ENCODE data around the gene CREBRF.
"Not testable (repeated sequence)": the region's sequence is repeated elsewhere in the genome, so short reads cannot be mapped to it uniquely, and the experiment has no call there.

CREBRF gene, protein sequence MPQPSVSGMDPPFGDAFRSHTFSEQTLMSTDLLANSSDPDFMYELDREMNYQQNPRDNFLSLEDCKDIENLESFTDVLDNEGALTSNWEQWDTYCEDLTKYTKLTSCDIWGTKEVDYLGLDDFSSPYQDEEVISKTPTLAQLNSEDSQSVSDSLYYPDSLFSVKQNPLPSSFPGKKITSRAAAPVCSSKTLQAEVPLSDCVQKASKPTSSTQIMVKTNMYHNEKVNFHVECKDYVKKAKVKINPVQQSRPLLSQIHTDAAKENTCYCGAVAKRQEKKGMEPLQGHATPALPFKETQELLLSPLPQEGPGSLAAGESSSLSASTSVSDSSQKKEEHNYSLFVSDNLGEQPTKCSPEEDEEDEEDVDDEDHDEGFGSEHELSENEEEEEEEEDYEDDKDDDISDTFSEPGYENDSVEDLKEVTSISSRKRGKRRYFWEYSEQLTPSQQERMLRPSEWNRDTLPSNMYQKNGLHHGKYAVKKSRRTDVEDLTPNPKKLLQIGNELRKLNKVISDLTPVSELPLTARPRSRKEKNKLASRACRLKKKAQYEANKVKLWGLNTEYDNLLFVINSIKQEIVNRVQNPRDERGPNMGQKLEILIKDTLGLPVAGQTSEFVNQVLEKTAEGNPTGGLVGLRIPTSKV

DNA sequence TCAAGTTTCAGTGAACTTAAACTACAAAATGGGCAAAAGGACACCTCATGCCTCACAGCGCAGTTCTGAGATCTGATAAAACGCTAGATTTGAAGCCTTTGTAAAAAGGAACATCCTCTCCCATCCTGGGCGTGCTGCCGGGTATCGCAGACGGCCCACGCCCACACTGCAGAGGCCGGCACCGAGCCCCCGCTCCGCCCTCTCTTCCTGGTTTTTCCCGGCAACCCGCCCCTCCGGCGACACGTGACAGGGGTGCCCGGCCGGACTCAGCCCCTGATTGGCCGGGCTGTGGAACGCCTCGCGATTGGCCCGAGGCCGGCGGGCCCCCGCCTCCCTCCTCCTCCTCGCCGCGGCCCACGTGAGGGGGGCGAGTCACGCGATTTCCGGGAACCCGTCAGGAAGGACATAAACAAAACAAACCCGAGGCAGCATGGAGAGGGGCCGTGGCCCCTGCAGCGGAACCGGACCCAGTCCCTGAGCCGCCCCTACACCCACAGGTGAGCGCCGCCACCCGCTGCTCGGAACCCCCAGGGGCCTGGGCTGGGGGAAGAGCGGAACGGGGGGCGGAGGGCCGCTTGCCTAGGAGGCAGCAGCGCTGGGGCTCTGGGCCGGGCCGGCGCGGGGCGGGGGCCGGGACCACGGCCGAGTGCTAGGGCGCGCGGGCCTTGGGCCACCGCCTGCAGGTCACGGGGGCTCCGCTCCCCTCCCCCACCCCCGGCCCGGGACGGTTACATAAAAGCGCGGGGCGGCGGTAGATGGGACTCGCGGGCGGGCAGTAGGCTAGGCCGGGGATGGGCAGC lies at the start of gene CREBRF:
TSS of gene CREBRF (plus strand) at position 370 of the 800 bp plus-strand sequence. CDS start 24,424 bp downstream, outside the sequence.
- Mint-ChIP-seq H3K27me3 (no peaks in the 10 kb centered on the region), H3K9me3 (no peaks in the 10 kb centered on the region), H3K4me3 (peak within 1 kb of the TSS; percentile 83), H3K4me1 (ENCODE audit: low read depth) (peaks cover 23% of the 10 kb centered on the region), H3K36me3 (ENCODE audit: low read depth) (peaks cover 19% of the 10 kb centered on the region), H3K27ac (peak within 1 kb of the TSS; percentile 87)
- intact Hi-C loops (cut with micrococcal nuclease), result loop anchor here (2.0 kb wide), 2 partner anchors 45 to 89 kb away; partner anchors contain the start of gene BNIP1

DNA sequence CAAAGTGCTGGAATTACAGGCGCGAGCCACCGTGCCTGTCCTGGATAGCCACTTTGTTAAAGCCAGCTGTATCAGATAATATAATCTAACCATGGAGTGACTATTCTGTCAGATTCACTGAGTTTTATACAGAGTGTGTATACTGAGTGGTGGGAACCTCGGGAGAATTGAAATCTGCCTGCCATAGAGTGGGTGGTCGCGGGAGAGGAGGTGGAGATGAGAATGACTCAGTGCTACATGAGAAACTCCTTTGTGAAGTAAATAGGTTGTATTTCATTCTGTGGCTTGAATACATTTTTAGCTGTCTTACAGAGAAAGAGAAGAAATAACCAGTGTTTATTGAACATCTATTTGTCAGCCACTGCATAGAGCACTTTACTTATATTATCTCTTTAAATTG lies 46.1 kb upstream of the CREBRF start:
- Mint-ChIP-seq H3K4me3 (no peak overlapping the region), H3K4me1 (ENCODE audit: low read depth) (peaks cover 77% of the 10 kb centered on the region), H3K36me3 (ENCODE audit: low read depth) (peaks cover 22% of the 10 kb centered on the region), H3K27me3 (no peaks in the 10 kb centered on the region), H3K9me3 (no peaks in the 10 kb centered on the region), H3K27ac (peak overlapping the region; percentile 47)
- intact Hi-C loops (cut with micrococcal nuclease), result loop anchor here (2.0 kb wide), 2 partner anchors 47 to 135 kb away; partner anchors contain the start of genes BNIP1 and CREBRF

DNA sequence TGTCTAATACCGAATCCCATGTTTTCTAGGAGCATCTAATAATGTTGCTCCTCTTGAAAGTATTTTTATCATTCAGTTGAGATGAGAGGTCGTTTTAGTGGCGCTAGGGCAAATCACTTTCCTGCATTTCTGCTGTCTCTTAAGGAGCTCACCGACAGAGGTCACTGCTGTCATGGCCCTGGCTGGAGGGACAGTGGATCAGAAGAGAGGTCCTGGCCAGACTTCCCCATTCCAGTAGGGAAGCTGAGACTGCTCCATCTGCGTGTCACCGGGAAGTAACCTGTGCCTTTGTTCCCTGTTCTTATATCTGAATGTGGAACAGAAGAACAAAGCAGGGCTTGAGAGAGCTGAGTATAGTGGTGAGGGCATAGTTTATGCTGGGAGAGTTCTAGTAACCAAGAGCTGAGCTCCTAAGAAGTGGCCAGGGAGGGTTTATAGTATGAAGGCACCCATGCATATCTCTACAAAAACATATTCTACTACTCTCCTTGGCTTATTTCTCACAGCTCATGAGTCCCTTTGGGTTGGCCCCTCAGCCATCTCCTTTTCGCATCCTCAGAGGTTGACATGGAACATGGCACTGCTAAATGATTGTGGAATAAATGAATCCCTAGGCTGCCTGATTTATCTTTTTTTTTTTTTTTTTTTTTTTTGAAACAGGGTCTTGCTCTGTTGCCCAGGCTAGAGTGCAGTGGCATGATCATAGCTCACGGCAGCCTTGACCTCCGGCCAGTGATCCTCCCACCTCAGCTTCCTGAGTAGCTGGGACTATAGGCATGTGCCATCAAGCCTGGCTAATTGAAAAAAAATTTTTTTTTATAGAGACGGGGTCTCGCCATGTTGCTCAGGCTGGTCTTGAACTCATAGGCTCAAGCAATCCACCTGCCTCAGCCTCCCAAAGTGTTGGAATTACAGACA lies 45.3 kb upstream of the CREBRF start:
- intact Hi-C loops (cut with micrococcal nuclease), result loop anchor here (2.0 kb wide), 2 partner anchors 46 to 134 kb away; partner anchors contain the start of genes BNIP1 and CREBRF
- H3K36me3 Mint-ChIP-seq (ENCODE audit: low read depth), result peaks cover 22% of the 10 kb centered on the region
- no peaks in the 10 kb centered on the region for H3K9me3 Mint-ChIP-seq
- H3K4me3 Mint-ChIP-seq, result no peak overlapping the region
- H3K27me3 Mint-ChIP-seq, result no peaks in the 10 kb centered on the region
- peak overlapping the region; percentile 53 for H3K27ac Mint-ChIP-seq
- H3K4me1 Mint-ChIP-seq (ENCODE audit: low read depth), result peaks cover 81% of the 10 kb centered on the region

DNA sequence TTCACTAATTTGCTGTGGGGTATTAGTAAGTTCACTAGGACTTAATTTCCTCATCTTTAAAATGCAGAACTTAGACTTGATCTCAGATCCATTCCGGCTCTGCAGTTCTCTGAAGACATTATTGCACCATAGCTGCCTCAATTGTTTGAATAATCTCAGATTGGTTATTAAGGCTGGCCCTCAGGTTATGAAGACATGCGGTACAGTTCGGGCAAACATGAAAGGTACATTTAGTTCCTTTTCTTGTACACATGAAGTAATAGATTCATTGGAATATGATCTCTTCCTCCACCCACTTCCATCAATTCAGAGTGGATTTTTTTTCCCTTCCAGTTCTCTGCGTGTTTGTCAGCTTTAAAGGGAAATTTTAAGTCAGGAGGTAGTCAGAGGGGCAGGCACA lies 44.6 kb upstream of the CREBRF start:
- Mint-ChIP-seq H3K27me3 (no peaks in the 10 kb centered on the region), H3K36me3 (ENCODE audit: low read depth) (peaks cover 20% of the 10 kb centered on the region), H3K9me3 (no peaks in the 10 kb centered on the region), H3K27ac (peak overlapping the region; percentile 53), H3K4me1 (ENCODE audit: low read depth) (peaks cover 84% of the 10 kb centered on the region), H3K4me3 (no peak overlapping the region)
- intact Hi-C loops (cut with micrococcal nuclease), result loop anchor here (2.0 kb wide), 2 partner anchors 45 to 133 kb away; partner anchors contain the start of genes BNIP1 and CREBRF

DNA sequence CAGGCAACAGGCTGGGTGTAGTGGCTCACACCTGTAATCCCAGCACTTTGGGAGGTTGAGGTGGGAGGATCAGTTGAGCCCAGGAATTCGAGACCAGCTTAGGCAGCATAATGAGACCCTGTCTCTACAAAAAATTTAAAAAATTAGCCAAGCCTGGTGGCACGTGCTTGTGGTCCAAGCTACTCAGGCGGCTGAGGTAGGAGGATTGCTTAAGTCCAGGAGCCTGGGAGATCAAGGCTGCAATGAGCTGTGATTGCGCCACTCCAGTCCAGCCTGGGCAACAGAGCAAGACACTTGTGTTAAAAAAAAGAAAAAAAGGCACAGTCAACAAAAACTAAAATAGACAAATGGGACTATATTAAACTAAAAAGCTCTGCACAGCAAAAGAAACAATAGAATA lies 43.3 kb upstream of the CREBRF start:
- Mint-ChIP-seq H3K4me3 (no peak overlapping the region), H3K27ac (peak overlapping the region; percentile 53), H3K36me3 (ENCODE audit: low read depth) (peaks cover 16% of the 10 kb centered on the region), H3K27me3 (no peaks in the 10 kb centered on the region), H3K9me3 (no peaks in the 10 kb centered on the region), H3K4me1 (ENCODE audit: low read depth) (peaks cover 81% of the 10 kb centered on the region)
- intact Hi-C loops (cut with micrococcal nuclease), result no loop called here

DNA sequence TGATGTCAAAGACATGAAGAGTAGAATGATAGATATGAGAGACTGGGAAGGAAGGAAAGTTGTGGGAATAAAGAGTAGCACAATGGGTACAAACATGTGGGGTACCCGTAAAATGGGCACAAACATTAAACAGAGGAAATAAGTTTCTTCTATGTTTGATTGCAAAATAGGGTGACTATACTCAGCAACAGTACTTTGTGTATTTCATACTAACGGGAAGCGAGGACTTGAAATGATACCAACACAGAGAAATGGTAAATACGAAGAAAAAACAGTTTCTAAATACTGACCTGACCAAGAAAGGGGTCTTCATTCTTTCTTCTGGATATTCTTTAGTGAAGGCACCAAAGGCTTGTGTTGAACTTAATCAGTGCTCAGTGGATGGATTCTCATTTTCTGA lies 41.5 kb upstream of the CREBRF start:
- no peaks in the 10 kb centered on the region for H3K27me3 Mint-ChIP-seq
- peaks cover 79% of the 10 kb centered on the region for H3K4me1 Mint-ChIP-seq (ENCODE audit: low read depth)
- H3K36me3 Mint-ChIP-seq (ENCODE audit: low read depth), result peaks cover 23% of the 10 kb centered on the region
- H3K9me3 Mint-ChIP-seq, result no peaks in the 10 kb centered on the region
- no peak overlapping the region for H3K4me3 Mint-ChIP-seq
- intact Hi-C loops (cut with micrococcal nuclease), result no loop called here
- peak overlapping the region; percentile 85 for H3K27ac Mint-ChIP-seq

DNA sequence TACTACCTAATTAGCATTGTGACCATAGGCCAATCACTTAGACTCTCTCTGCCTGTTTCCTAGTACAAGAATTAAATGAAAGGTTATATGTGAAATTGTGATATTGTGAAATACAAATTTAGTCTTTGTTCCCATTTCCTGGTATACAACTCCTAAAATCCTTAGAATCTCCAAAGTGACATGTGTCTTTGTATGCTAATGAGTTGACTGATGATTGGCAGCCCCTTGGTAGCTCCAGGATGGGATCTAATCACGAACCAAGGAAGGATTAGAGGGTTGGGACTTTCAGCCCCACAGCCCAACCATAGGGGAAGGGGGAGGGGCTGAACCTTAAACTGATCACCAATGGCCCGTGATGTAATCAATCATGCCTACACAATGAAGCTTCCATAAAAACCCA lies 41.0 kb upstream of the CREBRF start:
- no peaks in the 10 kb centered on the region for H3K9me3 Mint-ChIP-seq
- H3K4me3 Mint-ChIP-seq, result no peak overlapping the region
- peaks cover 28% of the 10 kb centered on the region for H3K36me3 Mint-ChIP-seq (ENCODE audit: low read depth)
- H3K27ac Mint-ChIP-seq, result peak overlapping the region; percentile 85
- H3K27me3 Mint-ChIP-seq, result no peaks in the 10 kb centered on the region
- peaks cover 73% of the 10 kb centered on the region for H3K4me1 Mint-ChIP-seq (ENCODE audit: low read depth)
- intact Hi-C loops (cut with micrococcal nuclease), result no loop called here

DNA sequence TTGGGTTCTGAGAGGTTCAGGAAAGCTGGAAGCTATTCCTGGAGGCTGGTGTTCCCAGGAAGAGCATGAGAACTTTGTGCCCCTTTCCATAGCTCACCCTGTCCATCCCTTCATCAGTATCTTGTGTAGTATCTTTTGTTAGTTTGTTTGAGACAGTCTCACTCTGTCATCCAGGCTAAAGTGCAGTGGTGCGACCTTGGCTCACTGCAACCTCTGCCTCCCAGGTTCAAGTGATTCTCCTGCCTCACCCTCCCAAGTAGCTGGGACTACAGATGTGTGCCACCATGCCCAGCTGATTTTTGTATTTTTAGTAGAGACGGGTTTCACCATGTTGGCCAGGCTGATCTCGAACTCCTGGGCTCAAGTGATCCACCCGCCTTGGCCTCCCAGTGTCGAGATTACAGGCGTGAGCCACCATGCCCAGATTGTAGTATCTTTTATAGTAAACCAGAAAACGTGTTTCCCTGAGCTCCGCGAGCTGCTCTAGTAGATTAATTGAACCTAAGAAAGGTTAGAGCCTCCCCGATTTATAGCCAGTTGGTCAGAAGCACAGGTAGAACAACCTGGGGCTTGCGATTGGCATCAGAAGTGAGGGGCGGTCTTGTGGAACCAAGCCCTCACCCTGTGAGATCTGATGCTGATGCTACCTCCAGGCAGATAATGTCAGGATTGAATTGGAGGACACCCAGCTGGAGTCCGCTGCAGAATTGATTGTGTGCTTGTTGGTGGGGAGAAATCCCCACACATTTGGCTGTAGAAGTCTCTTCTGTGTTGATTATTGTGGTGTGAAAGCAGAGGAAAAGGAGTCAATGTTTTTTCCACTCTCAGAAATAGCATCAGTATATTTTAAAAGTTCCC lies 40.3 kb upstream of the CREBRF start:
- peaks cover 34% of the 10 kb centered on the region for H3K36me3 Mint-ChIP-seq (ENCODE audit: low read depth)
- no peaks in the 10 kb centered on the region for H3K27me3 Mint-ChIP-seq
- H3K27ac Mint-ChIP-seq, result peak overlapping the region; percentile 85
- H3K4me1 Mint-ChIP-seq (ENCODE audit: low read depth), result peaks cover 68% of the 10 kb centered on the region
- H3K4me3 Mint-ChIP-seq, result peak overlapping the region; percentile 17
- intact Hi-C loops (cut with micrococcal nuclease), result no loop called here
- no peaks in the 10 kb centered on the region for H3K9me3 Mint-ChIP-seq

DNA sequence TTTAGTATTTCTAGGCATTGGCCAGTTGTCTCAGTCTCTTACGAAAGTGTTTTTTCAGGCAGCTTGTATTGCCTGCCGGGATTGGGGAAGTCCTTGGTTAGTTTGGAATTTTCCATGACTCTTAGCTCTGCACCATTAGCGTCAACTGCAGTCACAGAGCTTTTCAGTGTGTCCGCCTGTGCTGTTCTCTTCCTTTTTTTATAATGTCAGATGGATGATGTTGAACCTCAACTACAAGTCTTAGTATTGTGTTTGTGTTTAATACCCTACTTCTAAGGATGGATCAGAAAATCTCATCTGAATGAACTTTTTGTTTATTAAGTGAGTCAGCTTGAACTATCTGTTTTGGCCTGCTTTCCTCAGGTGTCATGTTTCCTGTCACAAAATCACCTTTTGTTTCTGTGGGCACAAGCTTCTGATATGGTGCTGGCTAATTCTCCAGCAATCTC lies 39.5 kb upstream of the CREBRF start:
- Mint-ChIP-seq H3K4me3 (peak overlapping the region; percentile 17), H3K4me1 (ENCODE audit: low read depth) (peaks cover 65% of the 10 kb centered on the region), H3K9me3 (no peaks in the 10 kb centered on the region)

DNA sequence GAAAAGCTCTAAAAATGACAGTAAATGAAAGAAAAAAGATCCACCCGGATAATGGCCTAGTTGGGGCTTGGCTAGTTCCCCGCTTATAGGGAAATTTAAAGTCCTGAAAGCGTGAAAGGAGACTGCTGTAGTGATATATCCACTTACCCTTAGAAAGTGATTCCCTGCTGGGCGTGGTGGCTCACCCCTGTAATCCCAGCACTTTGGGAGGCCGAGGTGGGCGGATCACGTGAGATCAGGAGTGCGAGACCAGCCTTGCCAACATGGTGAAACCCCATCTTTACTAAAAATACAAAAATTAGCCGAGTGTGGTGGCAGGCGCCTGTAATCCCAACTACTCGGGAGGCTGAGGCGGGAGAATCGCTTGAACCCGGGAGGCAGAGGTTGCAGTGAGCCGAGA lies 39.1 kb upstream of the CREBRF start:
- intact Hi-C loops (cut with micrococcal nuclease); H3K4me3 Mint-ChIP-seq; H3K9me3 Mint-ChIP-seq; H3K27me3 Mint-ChIP-seq: not testable (repeated sequence)
- peaks cover 41% of the 10 kb centered on the region for H3K36me3 Mint-ChIP-seq (ENCODE audit: low read depth)
- peak overlapping the region; percentile 85 for H3K27ac Mint-ChIP-seq
- H3K4me1 Mint-ChIP-seq (ENCODE audit: low read depth), result peaks cover 60% of the 10 kb centered on the region

More for the DNA sequence above, 39.5 kb upstream of the CREBRF start:
- H3K27ac Mint-ChIP-seq, result peak overlapping the region; percentile 85
- intact Hi-C loops (cut with micrococcal nuclease), result no loop called here
- no peaks in the 10 kb centered on the region for H3K27me3 Mint-ChIP-seq
- peaks cover 41% of the 10 kb centered on the region for H3K36me3 Mint-ChIP-seq (ENCODE audit: low read depth)

DNA sequence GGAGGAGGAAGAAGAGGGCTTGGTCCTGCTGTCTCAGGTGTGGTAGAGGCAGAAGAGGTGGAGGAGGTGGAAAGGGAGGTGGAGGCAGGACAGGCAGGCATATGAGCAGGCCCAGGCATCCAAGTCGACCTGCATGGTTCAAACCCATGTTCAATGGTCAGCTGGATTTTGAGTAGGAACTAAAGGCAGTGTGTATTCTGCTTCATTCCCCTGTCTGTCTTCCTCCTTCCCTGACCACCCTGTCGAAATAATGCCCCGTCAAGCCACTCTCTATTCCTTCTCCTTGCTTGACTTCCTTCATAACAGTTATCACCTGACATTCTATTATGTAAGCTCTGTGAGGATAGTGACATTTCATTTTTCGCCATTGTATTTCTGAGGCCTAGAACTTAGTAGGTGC lies 37.8 kb upstream of the CREBRF start:
- intact Hi-C loops (cut with micrococcal nuclease), result no loop called here
- H3K4me3 Mint-ChIP-seq, result no peak overlapping the region

DNA sequence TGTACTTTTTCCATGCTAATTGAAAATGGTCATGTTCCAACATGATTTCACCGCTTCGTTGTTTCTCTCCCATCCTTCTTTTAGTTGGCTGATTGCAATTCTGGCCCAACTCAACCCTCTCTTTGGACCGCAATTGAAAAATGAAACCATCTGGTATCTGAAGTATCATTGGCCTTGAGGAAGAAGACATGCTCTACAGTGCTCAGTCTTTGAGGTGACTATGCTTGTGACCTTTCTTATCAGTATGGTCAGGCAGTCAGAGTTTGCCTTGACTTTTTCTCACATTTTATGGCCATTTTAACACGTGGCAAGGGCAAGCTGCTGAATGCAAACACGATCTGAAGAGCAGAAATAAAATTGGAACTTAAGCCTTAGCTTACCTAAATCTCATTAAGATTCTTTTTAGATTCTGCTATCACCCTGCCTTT lies 36.0 kb upstream of the CREBRF start:
- peaks cover 57% of the 10 kb centered on the region for H3K36me3 Mint-ChIP-seq (ENCODE audit: low read depth)
- intact Hi-C loops (cut with micrococcal nuclease), result no loop called here
- H3K4me3 Mint-ChIP-seq, result no peak overlapping the region
- H3K27ac Mint-ChIP-seq, result peak overlapping the region; percentile 85
- no peaks in the 10 kb centered on the region for H3K27me3 Mint-ChIP-seq
- no peaks in the 10 kb centered on the region for H3K9me3 Mint-ChIP-seq
- peaks cover 44% of the 10 kb centered on the region for H3K4me1 Mint-ChIP-seq (ENCODE audit: low read depth)

More for the DNA sequence above, 37.8 kb upstream of the CREBRF start:
- Mint-ChIP-seq H3K27ac (peak overlapping the region; percentile 85), H3K27me3 (no peaks in the 10 kb centered on the region), H3K36me3 (ENCODE audit: low read depth) (peaks cover 44% of the 10 kb centered on the region), H3K9me3 (no peaks in the 10 kb centered on the region), H3K4me1 (ENCODE audit: low read depth) (peaks cover 49% of the 10 kb centered on the region)

All from dendritic cell treated with granulocyte-macrophage colony-stimulating factor and Interleukin-4, amounts not matched to agents 40 ng/mL and 50 ng/mL, for 4 days (primary cell).